Measurements from ENCODE around the gene CEBPE.

Gene CEBPE

GRCh38 chr14:23118506-23119362 lies at the start of gene CEBPE:
CEBPE (minus strand) TSS chr14:23119255; CDS start chr14:23119091, 164 bp downstream.
- DNase-seq (ENCODE audit: low spot score), result no peak

GRCh38 chr14:23168246-23168645 lies 49.2 kb upstream of the CEBPE start:
- no peak for DNase-seq (ENCODE audit: low spot score)

- no peak for DNase-seq (ENCODE audit: low spot score)
Observed at GRCh38 chr14:23167116-23167847, 48.2 kb upstream of the CEBPE start.

DNA sequence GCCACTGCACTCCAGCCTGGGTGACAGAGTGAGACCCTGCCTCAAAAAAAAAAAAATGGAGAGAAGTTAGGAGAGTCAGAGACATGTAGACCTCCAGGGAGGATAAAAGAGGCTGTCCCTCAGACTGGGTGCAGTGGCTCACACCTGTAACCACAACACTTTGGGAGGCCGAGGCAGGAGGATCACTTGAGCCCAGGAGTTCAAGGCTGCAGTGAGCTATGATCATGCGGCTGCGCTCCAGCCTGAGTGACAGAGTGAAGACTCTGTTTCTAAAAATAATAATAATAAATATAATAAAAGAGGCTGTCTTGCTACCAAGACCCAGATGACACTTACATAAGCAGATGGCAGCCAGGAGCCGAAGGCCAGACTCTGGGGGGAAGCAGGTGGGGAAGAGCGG lies 45.9 kb upstream of the CEBPE start:
- DNase-seq (ENCODE audit: low spot score), result no peak

- no peak for DNase-seq (ENCODE audit: low spot score)
Observed at GRCh38 chr14:23164250-23164649, 45.2 kb upstream of the CEBPE start.

DNA sequence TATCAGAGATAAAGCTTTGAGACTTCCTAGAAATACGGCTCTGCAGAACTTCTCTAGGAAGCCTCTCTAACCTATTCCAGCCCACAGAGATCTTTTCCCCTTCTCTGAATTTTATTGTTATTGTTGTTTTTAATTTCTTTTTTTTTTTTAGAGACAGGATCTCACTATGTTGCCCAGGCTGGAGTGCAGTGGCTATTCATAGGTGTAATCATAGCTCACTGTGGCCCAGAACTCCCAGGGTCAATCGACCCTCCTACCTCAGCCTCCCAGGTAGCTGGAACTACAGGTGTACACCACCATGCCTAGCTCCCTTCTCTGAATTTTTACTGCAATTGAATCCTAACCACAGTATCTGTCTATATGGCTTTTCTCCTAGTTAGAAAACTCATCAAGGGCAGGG lies 44.8 kb upstream of the CEBPE start:
- no peak for DNase-seq (ENCODE audit: low spot score)

- DNase-seq (ENCODE audit: low spot score), result no peak
Observed at GRCh38 chr14:23162800-23163199, 43.7 kb upstream of the CEBPE start.

GRCh38 chr14:23162005-23162404 lies 43.0 kb upstream of the CEBPE start:
- no peak for DNase-seq (ENCODE audit: low spot score)

DNA sequence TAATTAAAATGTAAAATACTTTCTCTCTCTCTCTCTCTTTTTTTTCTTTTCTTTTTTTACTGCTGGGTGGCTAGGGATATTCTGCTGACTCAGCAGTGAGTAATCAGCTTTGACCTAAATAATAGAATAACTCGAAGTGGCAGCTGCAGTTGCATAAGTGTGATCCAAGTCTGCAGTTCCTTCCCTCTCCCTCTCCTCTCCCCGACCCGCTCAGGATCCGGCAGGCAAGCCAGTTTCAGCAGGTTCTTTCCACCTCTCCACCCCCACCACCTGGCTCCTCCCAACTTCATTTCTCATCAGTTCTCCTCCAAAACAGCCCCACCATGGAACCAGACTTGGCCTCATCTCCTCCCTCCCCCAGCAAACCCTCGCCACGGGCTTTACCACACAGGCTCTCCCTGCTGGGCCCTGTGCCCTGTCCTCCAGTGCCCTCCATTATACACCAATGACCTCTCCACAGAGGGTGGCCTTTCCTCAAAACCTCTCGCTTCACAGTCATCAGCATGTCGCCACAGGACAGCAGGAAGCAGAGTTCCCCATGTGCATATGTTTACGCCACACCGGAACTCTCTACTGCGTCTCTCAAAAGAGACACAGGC lies 42.0 kb upstream of the CEBPE start:
- no peak for DNase-seq (ENCODE audit: low spot score)

- DNase-seq (ENCODE audit: low spot score), result no peak
Observed at GRCh38 chr14:23159532-23159931, 40.5 kb upstream of the CEBPE start.

GRCh38 chr14:23158779-23159178 lies 39.7 kb upstream of the CEBPE start:
- DNase-seq (ENCODE audit: low spot score), result no peak

DNA sequence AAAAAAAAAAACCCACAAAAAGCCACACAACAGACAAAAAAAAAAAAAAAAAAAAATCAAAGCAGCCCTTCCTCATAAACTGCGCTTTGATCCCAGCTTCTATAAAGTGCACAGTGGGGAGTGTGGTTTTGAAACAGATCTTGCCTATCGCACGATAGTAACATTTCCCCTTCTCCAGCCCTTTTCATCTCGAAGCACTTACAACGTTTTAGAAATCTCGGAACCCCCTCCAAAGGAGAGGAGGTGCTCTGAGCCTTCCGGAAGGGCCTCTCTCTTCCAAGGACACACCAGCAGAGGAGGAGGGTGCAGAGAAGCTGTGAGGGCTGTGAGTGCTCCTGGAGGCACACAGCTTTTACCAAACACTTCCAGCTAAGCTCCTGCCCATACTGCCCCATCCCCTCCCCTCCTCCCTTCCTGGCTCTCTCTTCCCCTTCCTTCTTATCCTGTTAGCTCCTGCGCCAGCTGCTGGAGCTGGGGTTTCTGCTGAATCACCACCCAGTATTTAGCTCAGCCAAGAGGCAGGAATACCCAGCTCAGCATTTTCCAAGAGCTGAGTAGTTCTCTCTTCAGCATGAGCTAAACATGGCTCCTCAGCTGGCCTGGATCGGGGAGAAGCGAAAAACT lies 36.0 kb upstream of the CEBPE start:
- no peak for DNase-seq (ENCODE audit: low spot score)

- no peak for DNase-seq (ENCODE audit: low spot score)
Observed at GRCh38 chr14:23153851-23154796, 35.1 kb upstream of the CEBPE start.

DNA sequence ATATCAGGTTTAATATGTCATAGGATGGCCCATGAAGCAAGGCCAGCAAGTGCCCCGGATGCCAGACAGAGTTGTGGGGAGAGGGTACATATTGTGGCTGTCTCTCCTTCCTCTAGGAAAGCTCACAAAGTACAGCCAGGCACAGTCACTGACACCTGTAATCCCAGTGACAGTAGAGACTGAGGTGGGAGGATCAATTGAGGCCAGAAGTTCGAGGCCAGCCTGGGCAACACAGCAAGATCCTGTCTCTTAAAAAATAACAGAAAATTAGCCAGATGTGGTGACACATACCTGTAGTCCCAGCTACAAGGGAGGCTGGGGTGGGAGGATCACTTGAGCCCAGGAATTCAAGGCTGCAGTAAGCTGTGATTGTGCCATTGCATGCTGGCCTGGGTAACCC lies 32.3 kb upstream of the CEBPE start:
- no peak for DNase-seq (ENCODE audit: low spot score)

DNA sequence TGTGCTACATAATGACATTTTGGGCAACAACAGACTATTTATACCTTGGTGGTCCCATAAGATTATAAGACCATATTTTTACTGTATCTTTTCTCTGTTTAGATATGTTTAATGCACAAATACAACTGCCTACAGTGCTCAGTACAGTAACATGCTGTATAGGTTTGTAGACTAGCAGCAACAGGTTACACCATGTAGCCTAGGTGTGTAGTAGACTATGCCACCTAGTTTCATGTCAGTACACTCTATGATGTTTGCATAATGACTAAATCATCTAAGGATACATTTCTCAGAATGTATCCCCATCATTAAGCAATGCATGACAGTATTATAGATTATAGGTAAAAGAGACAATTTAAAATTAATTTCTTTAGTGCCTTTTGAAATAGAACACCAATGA lies 30.7 kb upstream of the CEBPE start:
- no peak for DNase-seq (ENCODE audit: low spot score)

GRCh38 chr14:23148591-23149249 lies 29.7 kb upstream of the CEBPE start:
- no peak for DNase-seq (ENCODE audit: low spot score)

DNA sequence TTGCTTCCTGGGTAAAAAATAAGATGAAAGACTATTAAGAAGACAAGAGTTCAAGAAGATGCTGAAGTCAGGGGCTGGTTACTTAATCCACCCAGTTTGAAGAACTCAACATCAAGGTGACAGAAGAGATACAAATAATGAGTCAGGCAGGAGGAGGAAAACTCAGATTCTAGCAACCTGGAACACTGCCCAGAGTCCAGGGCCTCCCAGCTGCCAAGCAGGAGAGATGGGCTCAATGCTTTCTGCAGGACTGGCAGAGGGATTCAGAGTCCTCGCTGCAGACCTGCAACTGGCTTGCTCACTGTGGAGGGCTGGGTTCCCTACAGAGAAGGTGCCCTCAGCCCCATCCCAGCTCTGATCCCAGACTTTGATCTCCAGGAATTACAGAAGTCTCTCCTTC lies 28.6 kb upstream of the CEBPE start:
- no peak for DNase-seq (ENCODE audit: low spot score)

GRCh38 chr14:23146980-23147379 lies 27.9 kb upstream of the CEBPE start:
- DNase-seq (ENCODE audit: low spot score), result no peak

GRCh38 chr14:23146351-23146910 lies 27.4 kb upstream of the CEBPE start:
- DNase-seq (ENCODE audit: low spot score), result no peak

- no peak for DNase-seq (ENCODE audit: low spot score)
Observed at GRCh38 chr14:23145794-23146350, 26.8 kb upstream of the CEBPE start.
